ENCODE data around the gene CFAP54. TPM values are rescaled to one million over a fixed set of nuclear protein-coding genes. Genes with fewer than 3 reads are reported as not detected.

CFAP54 gene
- total and polyA plus RNA-seq, 2 donors (not counting 3 experiments of a cell fraction or from before 2014, with no cell fraction given) = 3.6 to 26.9 TPM

DNA sequence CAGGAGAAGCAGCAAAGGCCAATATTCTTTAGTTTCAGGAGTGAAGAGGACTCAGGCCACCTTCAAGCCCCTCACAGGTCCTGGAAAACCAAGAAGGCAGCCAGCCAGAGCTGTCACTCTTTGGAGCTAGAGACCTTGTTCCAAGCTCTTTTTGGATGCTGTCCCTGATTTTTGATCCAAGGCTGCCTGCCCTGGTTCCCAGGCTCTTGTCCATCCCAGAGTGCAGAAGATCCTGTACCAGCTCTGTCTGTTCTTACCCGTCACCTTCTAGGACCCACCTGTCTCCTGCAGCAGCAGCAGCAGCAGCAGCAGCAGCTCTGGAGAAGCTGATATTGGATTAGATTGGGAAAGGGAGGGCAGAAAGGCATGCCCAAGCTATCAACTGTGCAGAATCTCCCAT lies 260.6 kb downstream of the CFAP54 start:
- no TSS peak for BruUV-seq (replicated peaks)
- DNase-seq (ENCODE audit: low read depth, low spot score) (no peak), FAIRE-seq (no peak)
- CTCF ChIA-PET = interaction anchor here (0.6 to 0.9 kb wide), 2 partner anchors 17 to 23 kb away, joined by 3 read pairs; no protein-coding TSS in a partner anchor
- no peak overlapping the region for H3K4me3 ChIP-seq (replicated peaks in 1 of 3; ENCODE audit: insufficient read depth in 1 of 3, low read depth in 1 of 3, low read length in 3 of 3)
- no peak overlapping the region for H3K9ac ChIP-seq (replicated peaks; ENCODE audit: extremely low read depth, insufficient read depth, low read length)
- H3K9me3 ChIP-seq (replicated peaks; ENCODE audit: control insufficient read depth, insufficient read depth, low read length) = no peaks in the 10 kb centered on the region
- H2AFZ ChIP-seq (ENCODE audit: low read depth, low read length) = no peak overlapping the region
- no peaks in the 10 kb centered on the region for H3K9me1 ChIP-seq (replicated peaks; ENCODE audit: control insufficient read depth, extremely low read depth, insufficient read depth, low read length)
- H3K79me2 ChIP-seq (ENCODE audit: control insufficient read depth, insufficient read depth, low read length) = no peaks in the 10 kb centered on the region
- no peaks in the 10 kb centered on the region for H4K20me1 ChIP-seq (replicated peaks; ENCODE audit: control insufficient read depth, extremely low read depth, insufficient read depth, low read length)
- no peaks in the 10 kb centered on the region for H3K27me3 ChIP-seq (ENCODE audit: control insufficient read depth in 2 of 2, insufficient read depth in 2 of 2, low read length in 2 of 2)
- TF ChIP-seq, protein P1, sequence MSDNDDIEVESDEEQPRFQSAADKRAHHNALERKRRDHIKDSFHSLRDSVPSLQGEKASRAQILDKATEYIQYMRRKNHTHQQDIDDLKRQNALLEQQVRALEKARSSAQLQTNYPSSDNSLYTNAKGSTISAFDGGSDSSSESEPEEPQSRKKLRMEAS (IDR thresholded peaks at IDR 0.05; ENCODE audit: insufficient read depth, insufficient read length) = no peak
- TF ChIP-seq, protein P2, sequence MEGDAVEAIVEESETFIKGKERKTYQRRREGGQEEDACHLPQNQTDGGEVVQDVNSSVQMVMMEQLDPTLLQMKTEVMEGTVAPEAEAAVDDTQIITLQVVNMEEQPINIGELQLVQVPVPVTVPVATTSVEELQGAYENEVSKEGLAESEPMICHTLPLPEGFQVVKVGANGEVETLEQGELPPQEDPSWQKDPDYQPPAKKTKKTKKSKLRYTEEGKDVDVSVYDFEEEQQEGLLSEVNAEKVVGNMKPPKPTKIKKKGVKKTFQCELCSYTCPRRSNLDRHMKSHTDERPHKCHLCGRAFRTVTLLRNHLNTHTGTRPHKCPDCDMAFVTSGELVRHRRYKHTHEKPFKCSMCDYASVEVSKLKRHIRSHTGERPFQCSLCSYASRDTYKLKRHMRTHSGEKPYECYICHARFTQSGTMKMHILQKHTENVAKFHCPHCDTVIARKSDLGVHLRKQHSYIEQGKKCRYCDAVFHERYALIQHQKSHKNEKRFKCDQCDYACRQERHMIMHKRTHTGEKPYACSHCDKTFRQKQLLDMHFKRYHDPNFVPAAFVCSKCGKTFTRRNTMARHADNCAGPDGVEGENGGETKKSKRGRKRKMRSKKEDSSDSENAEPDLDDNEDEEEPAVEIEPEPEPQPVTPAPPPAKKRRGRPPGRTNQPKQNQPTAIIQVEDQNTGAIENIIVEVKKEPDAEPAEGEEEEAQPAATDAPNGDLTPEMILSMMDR (IDR thresholded peaks at IDR 0.05; ENCODE audit: extremely low read depth in 1 of 2, insufficient read depth in 1 of 2, low read depth in 1 of 2, low read length in 2 of 2) = no peak
- TF ChIP-seq EZH2 (IDR thresholded peaks at IDR 0.05; ENCODE audit: borderline replicate concordance, low read depth, low read length, severe bottlenecking) (no peak), POLR2AphosphoS5 (IDR thresholded peaks at IDR 0.05; ENCODE audit: insufficient read depth, low read depth, low read length) (no peak), FOS (IDR thresholded peaks at IDR 0.05; ENCODE audit: borderline replicate concordance, insufficient read depth, low read length) (no peak), GATA2 (IDR thresholded peaks at IDR 0.05; ENCODE audit: insufficient read depth, insufficient read length, low read depth, low read length) (no peak), MYC (IDR thresholded peaks at IDR 0.05; ENCODE audit: low read depth, low read length) (no peak), POLR2A (IDR thresholded peaks at IDR 0.05; ENCODE audit: low read depth, low read length) (no peak)
- dilution Hi-C loops (cut with MboI; ENCODE audit: extremely low pct_ligation_motif_present, low sequenced_read_pairs) (no loop called here), intact Hi-C loops (cut with micrococcal nuclease) (no loop called here)
- no peak overlapping the region for H3K27ac ChIP-seq (ENCODE audit: insufficient read depth, low read depth, low read length)
- H3K36me3 ChIP-seq (ENCODE audit: control insufficient read depth in 2 of 2, extremely low read depth in 1 of 2, insufficient read depth in 2 of 2, low read length in 2 of 2) = peaks cover 0 to 2% of the 10 kb centered on the region in 2 experiments
- no peak overlapping the region for H3K4me2 ChIP-seq (ENCODE audit: insufficient read depth, low read length)
- peaks cover 7% of the 10 kb centered on the region for H3K4me1 ChIP-seq (ENCODE audit: control insufficient read depth, extremely low read depth, insufficient read depth, low read length)
- POLR2A ChIA-PET = no interaction called here

Measured in endothelial cell of umbilical vein (primary cell).